DMS114 treated with DMSO at 0.1 percent for 48 hours (cell line): ENCODE data around the gene SPAAR.
A peak's percentile ranks its signal among the peaks of the same experiment; 100 is the strongest.
"Not testable (repeated sequence)": the region's sequence is repeated elsewhere in the genome, so short reads cannot be mapped to it uniquely, and the experiment has no call there.

Experiments
- DNase-seq: peaks from one replicate; lab custom pipeline; 2025; ENCODE audit not compliant: unreplicated experiment; lab: John Stamatoyannopoulos, UW

The SPAAR gene, protein sequence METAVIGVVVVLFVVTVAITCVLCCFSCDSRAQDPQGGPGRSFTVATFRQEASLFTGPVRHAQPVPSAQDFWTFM

DNA sequence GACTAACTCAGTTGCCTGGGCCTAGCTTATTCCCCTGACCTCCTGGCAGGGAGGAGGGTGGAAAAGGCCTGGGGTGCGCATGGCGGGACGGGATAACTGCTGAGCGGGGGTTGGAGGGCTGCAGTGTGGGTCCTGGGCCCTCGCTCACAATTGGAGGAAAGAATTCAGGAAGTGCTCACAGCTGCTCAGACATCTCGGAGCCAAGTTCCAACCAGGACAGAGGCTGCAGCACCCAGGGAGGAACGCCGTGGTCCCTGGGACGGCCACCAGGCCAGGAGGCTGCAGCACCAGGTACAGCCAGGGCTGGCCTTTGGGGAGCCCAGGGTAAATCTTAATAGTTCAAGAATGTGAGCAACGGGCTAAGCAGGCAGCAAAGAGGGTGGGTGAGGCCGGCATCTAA is at the start of gene SPAAR:
SPAAR (plus strand) TSS at position 217 of the 400 bp plus-strand sequence. CDS start 974 bp downstream, outside the sequence.
- no peak for DNase-seq

DNA sequence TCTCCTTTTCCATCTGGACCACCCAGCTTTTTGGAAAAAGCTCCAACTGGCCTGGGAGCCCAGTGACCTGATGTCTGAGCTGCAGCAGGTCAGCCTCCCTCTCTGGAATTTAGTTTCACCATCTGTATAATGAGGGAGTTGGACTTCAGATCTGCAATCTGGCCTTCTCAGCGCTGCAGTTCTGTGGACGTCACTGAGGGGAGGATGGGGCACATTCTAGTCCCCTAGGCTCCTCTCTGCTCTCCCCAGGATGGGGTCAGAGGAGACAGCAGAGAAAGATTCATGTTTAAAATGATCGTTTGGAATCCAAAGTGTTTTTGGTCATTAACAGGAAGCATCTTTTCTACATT is 49.3 kb upstream of the SPAAR start:
- no peak for DNase-seq

DNA sequence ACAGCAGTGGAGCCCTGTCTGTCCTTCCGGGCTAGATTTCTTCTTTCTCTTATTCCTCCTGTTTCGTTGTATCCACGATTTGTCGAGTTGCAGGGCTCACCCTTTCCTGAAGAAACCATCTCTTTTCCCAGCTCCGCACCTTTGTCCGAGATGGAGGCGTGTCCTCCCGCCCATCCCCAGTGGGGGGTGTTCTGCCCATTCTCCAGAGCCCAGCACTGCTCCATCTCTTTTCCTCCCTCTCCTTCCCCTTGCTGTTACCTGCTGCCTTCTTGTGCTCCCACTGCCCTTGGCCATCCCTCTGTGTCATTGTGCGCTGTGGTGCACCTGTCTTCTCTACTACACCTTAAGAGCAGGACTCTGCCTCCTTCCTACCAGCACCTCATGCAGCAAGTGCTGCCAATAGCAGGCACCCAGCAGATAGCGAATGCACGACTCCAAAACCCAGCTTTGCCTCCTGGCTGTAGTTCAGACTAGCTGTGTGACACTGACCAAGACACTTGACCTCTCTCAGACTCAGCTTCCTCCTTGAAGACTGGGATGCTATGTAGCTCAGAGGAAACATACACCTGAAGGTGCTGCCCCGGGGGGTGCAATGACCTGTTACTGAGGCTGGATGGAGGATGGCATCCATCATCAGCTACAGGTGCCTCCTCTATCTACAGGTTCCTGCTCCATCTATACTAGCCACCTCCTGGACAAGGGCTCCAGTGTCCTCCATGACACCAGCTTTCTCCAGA is 48.0 kb upstream of the SPAAR start:
- DNase-seq, result no peak

DNA sequence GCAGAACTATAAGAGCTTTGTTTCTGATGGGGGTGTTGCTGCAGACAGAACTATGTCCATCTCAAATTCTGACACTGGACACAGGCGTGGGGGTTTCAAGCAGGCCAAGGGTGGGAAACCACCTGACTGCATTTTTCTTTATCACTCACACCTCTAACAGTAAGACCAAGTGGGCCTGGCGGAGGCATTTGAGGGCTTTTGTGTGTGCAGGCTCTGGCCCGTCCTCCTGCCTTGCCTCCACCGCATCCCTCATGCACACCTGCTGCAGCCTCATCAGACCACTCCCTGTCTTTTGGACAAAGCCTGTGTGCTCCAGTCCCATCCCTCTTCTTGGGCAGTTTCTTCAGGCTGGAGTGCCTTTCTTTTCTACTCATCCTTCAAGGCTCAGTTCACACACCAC is 47.0 kb upstream of the SPAAR start:
- no peak for DNase-seq

DNA sequence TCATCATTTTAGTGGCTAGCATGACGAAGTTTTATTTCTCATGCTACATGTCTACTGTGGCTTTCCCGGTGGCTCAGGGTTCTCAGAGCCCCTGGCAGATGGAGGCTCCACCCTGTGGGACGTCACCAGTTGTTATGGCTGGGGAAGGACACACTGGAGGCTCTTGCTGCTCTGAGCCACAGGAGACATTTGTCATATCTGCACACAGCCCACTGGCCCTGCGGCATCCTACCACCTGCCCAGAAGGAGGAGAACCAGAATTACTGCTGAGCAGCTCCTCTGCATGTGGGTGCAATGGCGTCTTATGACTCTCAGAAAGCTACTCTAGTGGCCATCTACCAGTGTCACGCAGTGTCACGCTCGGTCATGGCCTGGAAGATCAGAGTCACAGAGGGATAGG is 45.7 kb upstream of the SPAAR start:
- no peak for DNase-seq

DNA sequence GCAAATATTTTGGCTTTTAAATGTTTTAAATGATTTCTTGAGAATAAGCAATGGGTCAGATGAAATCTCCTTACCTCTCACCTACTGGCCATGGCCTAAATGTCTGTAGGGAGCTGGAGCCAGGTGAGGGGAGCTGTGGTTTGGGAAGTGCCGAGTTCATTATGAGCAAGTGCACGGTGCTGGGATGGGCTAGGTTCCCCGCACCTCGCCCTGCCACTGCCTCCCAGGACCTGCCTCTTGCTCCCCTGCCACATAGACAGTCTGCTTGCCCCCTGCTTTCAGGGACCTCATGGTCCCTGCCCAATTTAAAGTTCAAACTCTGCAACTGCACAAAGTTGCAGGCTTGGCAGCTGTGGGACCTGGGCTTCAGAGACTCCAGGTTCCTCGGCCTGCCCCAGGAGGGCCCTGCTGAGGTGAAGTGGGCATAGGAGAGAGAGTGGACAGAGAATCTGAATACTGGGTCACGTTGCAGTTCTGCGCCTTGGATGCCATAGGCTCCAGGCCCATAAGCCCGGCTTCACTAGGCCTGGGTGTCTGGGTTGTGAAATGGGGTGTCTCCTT is 44.5 kb upstream of the SPAAR start:
- DNase-seq, result no peak

DNA sequence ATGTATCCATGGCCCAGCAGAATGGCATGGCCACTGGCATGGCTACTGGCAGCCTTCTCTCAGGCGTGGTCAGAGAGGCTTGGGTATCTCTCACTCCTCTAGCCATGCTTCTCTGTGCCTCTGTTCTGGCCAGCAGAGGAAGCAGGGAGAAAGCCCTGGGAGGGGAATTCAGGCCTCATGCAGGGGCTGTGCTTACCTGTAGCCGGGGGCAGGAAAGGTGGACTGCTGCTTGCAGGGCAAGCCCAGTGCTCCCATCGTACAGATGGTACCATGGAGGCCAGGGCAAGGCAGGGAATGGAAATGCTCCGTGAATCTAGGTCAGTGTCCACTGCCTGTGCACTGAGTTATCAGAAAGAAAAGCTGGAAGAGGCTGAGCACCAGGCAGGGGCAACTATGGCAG is 41.8 kb upstream of the SPAAR start:
- no peak for DNase-seq

DNA sequence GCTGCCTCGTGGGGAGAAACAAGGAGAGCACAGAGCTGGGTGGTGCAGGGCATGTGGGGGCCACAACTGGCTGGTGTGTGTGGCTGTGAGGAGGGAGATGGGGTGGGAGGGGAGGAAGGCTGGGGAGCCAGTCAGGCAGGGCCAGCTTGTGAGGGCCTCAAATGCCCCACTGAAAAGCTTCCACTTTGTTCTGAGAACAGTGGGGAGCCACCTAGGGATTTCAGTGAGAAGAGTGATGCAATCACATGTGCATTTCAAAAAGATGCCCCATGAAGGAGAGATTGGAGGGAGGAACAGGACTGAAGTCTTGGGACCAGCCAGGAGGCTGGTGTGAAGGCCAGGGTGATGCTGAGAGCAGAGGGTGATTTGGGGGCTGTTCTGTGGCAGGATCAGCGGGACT is 40.4 kb upstream of the SPAAR start:
- DNase-seq, result no peak

DNA sequence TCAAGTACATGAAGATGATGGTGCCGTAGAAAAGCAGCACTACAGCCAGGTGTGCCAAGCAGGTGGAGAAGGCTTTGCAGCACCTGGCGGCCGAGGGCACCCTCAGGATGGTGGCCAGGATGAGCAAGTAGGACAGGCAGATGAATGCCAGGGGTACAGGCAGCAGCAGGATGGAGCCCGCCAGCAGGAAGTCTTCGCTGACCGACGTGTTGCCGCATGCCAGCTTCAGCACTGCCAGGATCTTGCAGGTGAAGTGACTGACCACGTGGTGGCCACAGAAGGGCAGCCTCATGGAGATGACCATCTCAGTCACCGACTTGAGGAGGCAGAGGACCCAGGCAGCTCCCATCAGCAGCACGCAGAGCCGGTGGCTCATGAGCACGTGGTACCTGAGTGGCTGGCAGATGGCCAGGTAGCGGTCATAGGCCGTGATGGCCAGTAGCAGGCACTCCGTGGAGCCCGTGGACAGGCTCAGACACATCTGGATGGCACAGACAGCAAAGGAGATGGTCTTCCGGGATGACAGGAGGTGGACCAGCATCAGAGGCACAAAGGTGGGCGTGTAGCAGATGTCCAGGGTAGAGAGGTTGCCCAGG is 39.6 kb upstream of the SPAAR start:
- DNase-seq, result no peak

DNA sequence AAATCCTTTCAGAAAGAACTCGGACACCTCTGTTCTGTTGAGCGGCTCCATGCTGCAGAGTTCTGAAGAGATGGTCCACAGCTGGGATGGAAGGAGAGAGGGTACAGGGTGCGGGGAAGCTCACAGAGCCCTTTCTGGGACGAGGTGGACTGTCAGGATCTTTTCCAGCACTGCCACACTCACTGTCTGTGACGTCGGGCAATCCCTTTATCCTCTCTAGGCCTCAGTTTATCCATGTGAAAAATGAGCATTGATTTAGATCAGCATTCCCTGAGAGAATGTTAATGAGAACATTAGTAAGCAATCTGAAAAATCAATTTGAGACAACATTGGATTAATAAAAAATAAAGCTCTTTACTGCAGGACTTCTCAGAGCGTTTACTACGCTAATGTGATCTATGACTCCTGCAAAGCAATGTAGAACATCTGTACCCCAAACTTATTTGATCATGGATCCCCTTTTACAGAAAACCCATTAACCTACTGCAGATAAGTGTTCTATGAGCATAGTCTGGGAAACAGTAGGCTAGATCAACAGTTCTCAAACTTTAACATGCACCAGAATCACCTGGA is 38.9 kb upstream of the SPAAR start, which contains the start of gene OR13J1:
OR13J1 (minus strand) TSS at position 51 of the 573 bp plus-strand sequence; CDS start at position 51, 0 bp downstream.
- DNase-seq, result no peak

DNA sequence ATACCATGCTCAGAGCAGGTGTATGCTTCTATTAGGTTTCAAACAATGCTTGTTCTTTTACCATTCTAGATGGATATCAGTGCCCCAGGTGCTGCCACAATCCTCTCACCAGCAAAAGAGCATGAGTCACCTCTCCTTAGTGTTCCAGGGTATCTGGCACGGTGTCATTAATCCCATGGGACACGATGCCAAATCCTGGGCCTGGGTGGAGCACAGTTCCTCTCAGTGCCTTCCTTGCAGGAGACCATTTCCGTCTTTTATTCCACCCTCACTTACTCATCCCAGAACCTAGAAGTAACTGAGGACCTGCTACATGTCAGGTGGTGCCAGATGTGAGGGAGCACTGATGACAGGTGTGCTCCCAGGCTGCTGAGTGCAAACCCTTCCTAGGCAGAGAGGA is 37.7 kb upstream of the SPAAR start:
- no peak for DNase-seq

DNA sequence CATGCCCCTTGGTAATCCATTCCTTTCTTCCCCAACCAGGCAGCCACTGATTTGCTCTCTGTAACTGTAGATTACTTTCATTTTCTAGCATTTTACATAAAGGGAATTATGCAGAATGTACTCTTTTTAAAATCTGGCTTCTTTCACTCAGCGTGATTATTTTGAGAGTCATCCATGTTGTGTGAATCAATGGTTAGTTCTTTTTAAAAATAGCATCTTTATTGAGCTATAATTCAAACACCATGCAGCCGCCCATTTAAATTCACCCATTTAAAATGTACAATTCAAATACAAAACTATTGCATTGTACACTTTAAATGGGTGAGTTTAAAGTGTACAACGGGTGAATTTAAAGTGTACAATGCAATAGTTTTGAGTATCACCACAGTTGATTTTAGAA is 36.8 kb upstream of the SPAAR start:
- DNase-seq, result no peak

DNA sequence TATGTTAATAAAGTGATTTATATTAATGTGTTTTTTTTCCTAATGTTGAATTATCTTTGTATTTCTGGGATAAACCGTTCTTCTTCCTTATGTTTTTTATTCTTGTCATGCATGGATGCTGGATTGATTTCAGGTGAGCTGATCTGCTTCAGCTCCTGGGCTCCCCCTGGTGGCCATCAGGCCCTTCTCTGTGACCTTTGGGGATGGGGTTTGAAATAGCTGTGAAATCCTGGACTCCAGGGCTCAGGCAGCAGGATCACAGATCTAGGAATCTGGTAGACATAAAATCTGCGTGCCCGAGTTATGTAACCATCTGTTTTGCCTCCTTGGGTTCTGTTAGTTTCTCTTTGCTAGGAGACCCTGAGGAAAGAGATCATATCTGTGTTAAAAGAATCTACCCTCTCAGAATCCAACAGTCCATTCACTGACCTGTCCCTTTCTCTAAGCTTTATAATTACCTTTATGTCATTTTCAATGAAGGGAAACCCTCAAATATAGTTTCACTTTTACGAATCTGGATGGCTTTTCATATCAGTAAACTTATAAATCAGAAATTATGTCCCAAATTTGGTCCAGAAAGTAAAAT is 26.9 kb upstream of the SPAAR start:
- peak; percentile 21 for DNase-seq

DNA sequence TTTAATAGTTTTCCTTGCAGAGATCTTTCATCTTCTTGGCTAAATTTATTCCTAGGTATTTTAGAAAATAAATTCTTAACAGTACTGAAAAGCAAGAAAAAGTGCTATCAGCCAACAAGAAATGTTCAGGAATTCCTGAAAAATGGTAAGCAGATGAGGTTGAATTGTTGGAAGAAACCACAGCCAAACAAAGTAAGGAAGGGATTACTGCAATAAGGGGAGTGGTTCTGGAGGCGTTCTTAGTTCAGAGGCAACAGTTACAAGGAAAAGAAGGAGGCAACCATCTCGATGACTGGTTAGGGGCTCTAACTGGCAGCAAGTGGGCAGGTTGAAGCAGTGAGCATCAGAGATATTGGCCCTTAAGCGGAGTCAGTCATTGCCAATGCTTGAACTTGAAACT is 26.3 kb upstream of the SPAAR start:
- DNase-seq, result no peak

DNA sequence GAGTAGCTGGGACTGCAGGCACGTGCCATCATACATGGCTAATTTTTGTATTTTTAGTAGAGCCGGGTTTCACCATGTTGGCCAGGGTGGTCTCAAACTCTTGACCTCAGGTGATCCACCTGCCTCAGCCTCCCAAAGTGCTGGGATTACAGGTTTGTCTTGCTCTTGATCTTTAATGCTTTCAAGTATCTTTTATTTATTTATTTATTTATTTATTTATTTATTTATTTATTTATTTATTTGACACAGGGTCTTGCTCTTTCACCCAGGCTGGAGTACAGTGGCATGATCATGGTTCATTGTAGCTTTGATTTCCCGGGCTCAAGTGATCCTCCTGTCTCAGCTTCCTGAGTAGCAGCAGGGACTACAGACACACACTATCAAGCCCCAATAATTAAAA is 24.4 kb upstream of the SPAAR start:
- DNase-seq, result not testable (repeated sequence)

DNA sequence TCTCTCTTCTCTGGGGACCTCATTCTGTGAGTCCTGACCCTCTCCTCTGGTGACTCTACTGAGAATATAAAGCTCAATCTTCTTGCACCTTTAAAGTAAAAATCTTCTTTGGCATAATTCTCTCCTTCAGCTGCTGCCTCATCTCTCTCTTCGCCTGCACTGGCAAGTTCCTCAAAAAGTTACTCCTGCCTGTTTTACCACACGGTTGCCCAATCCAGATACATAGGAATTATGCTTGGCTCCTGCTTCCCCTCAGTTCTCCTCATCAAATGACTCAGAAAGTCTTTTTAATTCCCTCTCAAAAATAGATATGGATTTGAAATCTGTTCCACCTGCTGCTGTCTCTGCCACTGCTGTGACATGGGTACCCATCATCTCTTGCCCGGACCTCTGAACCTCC is 17.6 kb upstream of the SPAAR start:
- no peak for DNase-seq

DNA sequence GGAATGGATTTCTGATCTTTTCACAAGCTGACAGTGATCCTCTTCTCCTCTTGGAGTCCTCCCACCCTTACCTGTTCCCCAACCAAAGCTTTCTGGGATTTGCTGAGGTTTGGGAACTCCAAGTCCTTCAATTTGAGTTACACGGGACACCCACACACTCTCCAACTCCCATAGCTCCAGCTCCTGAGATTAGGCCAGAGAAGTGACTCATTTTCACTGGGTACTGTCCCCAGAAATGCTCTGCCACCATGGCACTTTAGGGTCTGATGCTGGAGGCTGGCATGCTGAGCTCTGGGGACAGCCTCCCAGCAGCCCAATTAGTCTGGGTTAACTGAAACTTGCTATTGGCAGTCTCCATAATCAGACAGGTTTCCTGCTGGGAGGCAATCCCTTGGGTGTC is 17.2 kb upstream of the SPAAR start:
- DNase-seq, result no peak

DNA sequence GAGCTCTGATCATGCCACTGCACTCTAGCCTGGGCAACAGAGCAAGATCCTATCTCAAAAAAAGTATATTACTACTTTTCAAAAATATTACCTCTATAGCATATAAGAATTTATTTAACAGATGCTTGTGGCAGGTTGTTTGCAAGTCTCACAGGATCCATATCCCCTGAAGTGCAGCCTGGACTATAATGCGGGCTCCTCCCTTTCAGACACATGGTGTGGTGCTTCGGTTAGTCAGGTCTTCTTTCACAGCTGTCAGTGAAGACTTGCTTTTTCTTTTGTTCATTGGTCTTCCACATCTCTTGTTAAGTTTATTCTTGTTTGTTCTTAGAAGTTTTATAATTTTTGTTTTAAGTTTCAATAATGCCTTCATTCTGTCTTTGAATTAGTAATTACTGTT is 12.7 kb upstream of the SPAAR start:
- DNase-seq, result no peak

DNA sequence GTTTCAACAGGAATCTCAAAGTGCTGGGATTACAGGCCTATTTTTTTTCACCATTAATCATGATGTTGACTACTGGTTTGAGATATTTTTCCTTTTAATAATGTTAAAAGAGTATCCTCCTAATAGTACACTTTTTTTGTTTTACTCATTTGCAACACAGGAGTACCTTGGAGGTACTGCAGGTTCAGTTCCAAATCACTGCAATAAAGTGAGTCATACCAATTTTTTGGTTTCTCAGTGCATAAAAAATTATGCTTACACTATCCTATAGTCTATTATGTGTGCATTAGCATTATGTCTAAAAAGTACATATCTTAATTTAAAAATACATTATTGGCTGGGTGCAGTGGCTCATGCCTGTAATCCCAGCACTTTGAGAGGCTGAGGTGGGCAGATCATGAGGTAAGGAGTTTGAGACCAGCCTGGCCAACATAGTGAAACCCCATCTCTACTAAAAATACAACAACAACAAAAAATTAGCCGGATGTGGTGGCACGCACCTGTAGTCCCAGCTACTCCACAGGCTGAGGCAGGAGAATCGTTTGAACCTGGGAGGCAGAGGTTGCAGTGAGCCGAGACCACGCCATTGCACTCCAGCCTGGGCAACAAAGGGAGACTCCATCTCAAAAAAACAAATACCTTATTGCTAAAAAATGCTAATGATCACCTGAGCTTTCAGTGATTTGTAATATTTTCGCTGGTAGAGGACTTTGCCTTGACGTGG is 11.8 kb upstream of the SPAAR start:
- DNase-seq, result not testable (repeated sequence)

DNA sequence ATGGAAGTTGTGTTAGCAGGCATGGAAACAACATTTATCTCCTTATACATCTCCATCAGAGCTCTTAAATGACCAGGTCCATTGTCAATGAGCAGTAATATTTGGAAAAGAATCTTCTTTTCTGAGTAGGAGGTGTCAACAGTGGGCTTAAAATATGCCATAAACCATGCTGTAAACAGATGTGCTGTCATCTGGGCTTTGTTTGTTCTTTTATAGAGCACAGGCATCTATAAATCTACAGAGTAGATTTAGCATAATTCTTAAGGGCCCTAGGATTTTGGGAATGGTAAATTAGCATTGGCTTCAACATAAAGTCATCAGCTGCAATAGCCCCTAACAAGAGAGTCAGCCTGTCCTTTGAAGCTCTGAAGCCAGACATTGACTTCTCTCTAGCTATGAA is 11.0 kb upstream of the SPAAR start:
- DNase-seq, result no peak

DNA sequence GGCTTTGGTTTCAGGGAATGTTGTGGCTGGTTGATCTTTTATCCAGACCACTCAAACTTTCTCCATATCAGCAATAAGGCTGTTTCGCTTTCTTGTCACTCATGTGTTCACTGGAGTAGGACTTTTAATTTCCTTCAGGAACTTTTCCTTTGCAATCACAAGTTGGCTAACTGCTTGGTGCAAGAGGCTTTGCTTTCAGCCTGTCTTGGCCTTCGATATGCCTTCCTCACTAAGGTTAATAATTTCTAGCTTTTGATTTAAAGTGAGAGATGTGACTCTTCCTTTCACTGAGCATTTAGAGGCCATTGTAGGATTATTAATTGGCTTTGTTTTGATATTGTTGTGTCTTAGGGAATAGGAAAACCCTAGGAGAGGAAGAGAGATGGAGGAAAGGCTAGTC is 10.3 kb upstream of the SPAAR start:
- DNase-seq, result no peak
